CD4-positive, alpha-beta T cell treated with Interleukin-21 for 1 hour (primary cell): Measurements from ENCODE around the gene TAGLN.

Experiments used
- DNase-seq: peaks from one replicate; pipeline ENCODE4 v3.0.0-alpha.2; 2020

Gene TAGLN

GRCh38 chr11:117231842-117232091 is 32.6 kb downstream of the TAGLN start, which contains the start of gene PCSK7:
Gene PCSK7, minus strand, starts transcription at chr11:117232073. Its CDS starts 2,229 bp downstream, at chr11:117229844.
- no peak for DNase-seq

- DNase-seq, result peak; percentile 84
Measured at GRCh38 chr11:117232092-117232878, 33.1 kb downstream of the TAGLN start, which contains the start of gene RNF214. Gene RNF214, plus strand, starts transcription at chr11:117232671. Its CDS starts 1,602 bp downstream, at chr11:117234273.

GRCh38 chr11:117232911-117233409 is 33.8 kb downstream of the TAGLN start:
- DNase-seq, result no peak

GRCh38 chr11:117238221-117238620 is 39.1 kb downstream of the TAGLN start:
- DNase-seq, result no peak

GRCh38 chr11:117239295-117239694 is 40.1 kb downstream of the TAGLN start:
- no peak for DNase-seq

GRCh38 chr11:117248341-117248740 is 49.2 kb downstream of the TAGLN start:
- no peak for DNase-seq

GRCh38 chr11:117249571-117249970 is 50.4 kb downstream of the TAGLN start:
- no peak for DNase-seq

- no peak for DNase-seq
Measured at GRCh38 chr11:117251506-117251905, 52.3 kb downstream of the TAGLN start.

- DNase-seq, result no peak
Measured at GRCh38 chr11:117255966-117256365, 56.8 kb downstream of the TAGLN start.

- no peak for DNase-seq
Measured at GRCh38 chr11:117256573-117256972, 57.4 kb downstream of the TAGLN start.
